ACC112 (cell line): ENCODE measurements around the gene PRKAR1B.

Experiments used
- H2AFZ ChIP-seq: fragments of 200-600 bp; sonication (generic); one replicate; pipeline ENCODE4 v1.6.0; 2017; ENCODE audit warnings: antibody characterized with exemption, low read length; ENCODE audit not compliant: unreplicated experiment
- H3K27ac ChIP-seq: fragments of 200-600 bp; sonication (generic); 2 replicates; pipeline ENCODE4 v1.5.1; 2014; ENCODE audit warnings: low read depth, mild to moderate bottlenecking, antibody characterized with exemption, low read length, moderate library complexity
- H3K27me3 ChIP-seq: fragments of 200-600 bp; sonication (generic); 2 replicates; pipeline ENCODE4 v1.6.1; 2014; ENCODE audit warnings: mild to moderate bottlenecking, antibody characterized with exemption, low read length, moderate library complexity, mixed read lengths; ENCODE audit not compliant: insufficient read depth
- H3K36me3 ChIP-seq: fragments of 200-600 bp; sonication (generic); 2 replicates; pipeline ENCODE4 v1.6.1; 2016; ENCODE audit warnings: mild to moderate bottlenecking, antibody characterized with exemption, low read length, moderate library complexity, mixed read lengths; ENCODE audit not compliant: insufficient read depth
- H3K4me1 ChIP-seq: fragments of 200-600 bp; sonication (generic); one replicate; pipeline ENCODE4 v1.6.1; 2016; ENCODE audit warnings: low read length, mixed read lengths; ENCODE audit not compliant: insufficient read depth, unreplicated experiment, control insufficient read depth
- H3K4me3 ChIP-seq: fragments of 200-600 bp; sonication (generic); 2 replicates; pipeline ENCODE4 v1.5.1; 2014; ENCODE audit warnings: mild to moderate bottlenecking, low read depth, low read length
- H3K79me2 ChIP-seq: fragments of 200-600 bp; sonication (generic); one replicate; pipeline ENCODE4 v1.6.0; 2016; ENCODE audit warnings: low read length; ENCODE audit not compliant: control insufficient read depth, unreplicated experiment, insufficient read depth

The PRKAR1B gene

GRCh38 chr7:676246-676971, 50.7 kb downstream of the PRKAR1B start:
- no peak overlapping the region for H3K4me3 ChIP-seq
- H2AFZ ChIP-seq, result no peak overlapping the region
- H3K27ac ChIP-seq, result no peak overlapping the region
- H3K79me2 ChIP-seq, result no peaks in the 10 kb centered on the region
- no peaks in the 10 kb centered on the region for H3K27me3 ChIP-seq
- H3K4me1 ChIP-seq, result no peaks in the 10 kb centered on the region
- H3K36me3 ChIP-seq, result peaks cover 18% of the 10 kb centered on the region; the same call in 1 of the 2 replicates

- Histone ChIP-seq H3K27me3 (no peaks in the 10 kb centered on the region), H3K4me3 (no peak overlapping the region), H3K36me3 (peaks cover 14% of the 10 kb centered on the region; the same call in 1 of the 2 replicates), H2AFZ (no peak overlapping the region), H3K27ac (no peak overlapping the region), H3K4me1 (no peaks in the 10 kb centered on the region), H3K79me2 (no peaks in the 10 kb centered on the region)
Observed at GRCh38 chr7:674454-675410, 52.3 kb downstream of the PRKAR1B start.

GRCh38 chr7:673681-674453, 53.2 kb downstream of the PRKAR1B start:
- H3K4me3 ChIP-seq, result no peak overlapping the region
- no peaks in the 10 kb centered on the region for H3K27me3 ChIP-seq
- H3K4me1 ChIP-seq, result no peaks in the 10 kb centered on the region
- no peak overlapping the region for H3K27ac ChIP-seq
- no peak overlapping the region for H2AFZ ChIP-seq
- peaks cover 14% of the 10 kb centered on the region; the same call in 1 of the 2 replicates for H3K36me3 ChIP-seq
- no peaks in the 10 kb centered on the region for H3K79me2 ChIP-seq

- Histone ChIP-seq H3K4me3 (no peak overlapping the region), H3K79me2 (no peaks in the 10 kb centered on the region), H3K36me3 (peaks cover 9% of the 10 kb centered on the region; the same call in 1 of the 2 replicates), H3K27me3 (no peaks in the 10 kb centered on the region), H3K27ac (no peak overlapping the region), H2AFZ (no peak overlapping the region), H3K4me1 (no peaks in the 10 kb centered on the region)
Observed at GRCh38 chr7:672891-673290, 54.2 kb downstream of the PRKAR1B start.

- H3K4me1 ChIP-seq, result no peaks in the 10 kb centered on the region
- no peaks in the 10 kb centered on the region for H3K27me3 ChIP-seq
- H3K36me3 ChIP-seq, result peaks cover 7% of the 10 kb centered on the region; the same call in 1 of the 2 replicates
- H3K27ac ChIP-seq, result no peak overlapping the region
- no peak overlapping the region for H2AFZ ChIP-seq
- H3K79me2 ChIP-seq, result no peaks in the 10 kb centered on the region
- H3K4me3 ChIP-seq, result no peak overlapping the region
Observed at GRCh38 chr7:671415-672042, 55.6 kb downstream of the PRKAR1B start.

DNA sequence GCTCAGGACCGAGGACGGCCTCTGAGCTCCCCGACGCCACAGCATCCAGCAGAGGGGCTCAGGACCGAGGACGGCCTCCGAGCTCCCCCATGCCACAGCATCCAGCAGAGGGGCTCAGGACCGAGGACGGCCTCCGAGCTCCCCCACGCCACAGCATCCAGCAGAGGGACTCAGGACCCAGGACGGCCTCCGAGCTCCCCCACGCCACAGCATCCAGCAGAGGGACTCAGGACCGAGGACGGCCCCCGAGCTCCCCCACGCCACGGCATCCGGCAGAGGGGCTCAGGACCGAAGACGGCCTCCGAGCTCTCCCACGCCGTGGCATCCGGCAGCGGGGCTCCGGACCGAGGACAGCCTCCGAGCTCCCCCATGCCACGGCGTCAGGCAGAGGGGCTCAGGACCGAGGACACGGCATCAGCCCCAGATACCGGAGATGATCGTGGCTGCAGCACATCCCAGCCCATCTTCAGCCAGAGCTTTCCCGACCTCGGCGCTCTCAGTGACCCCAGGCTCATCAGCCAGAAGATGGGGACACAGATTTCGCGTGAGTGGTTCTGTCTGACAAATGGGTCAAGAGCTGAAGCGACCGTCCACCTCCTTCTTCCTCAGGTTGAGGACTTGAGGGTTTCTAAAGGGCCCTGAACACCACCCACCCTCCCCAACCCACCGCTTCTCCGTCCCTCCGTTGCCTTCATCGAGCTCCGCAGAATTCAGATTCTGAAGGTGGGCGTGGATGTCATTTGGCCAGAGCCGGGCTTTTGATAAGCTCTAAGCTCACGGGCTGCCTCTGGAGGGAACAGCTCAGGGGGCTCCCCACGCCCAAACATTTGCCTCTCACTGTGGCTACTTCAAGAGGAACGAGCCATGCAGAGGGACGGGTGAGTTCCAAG, 56.3 kb downstream of the PRKAR1B start:
- Histone ChIP-seq H3K27me3 (no peaks in the 10 kb centered on the region), H3K4me3 (no peak overlapping the region), H2AFZ (no peak overlapping the region), H3K27ac (no peak overlapping the region), H3K36me3 (peaks cover 3% of the 10 kb centered on the region; the same call in 1 of the 2 replicates), H3K4me1 (no peaks in the 10 kb centered on the region), H3K79me2 (no peaks in the 10 kb centered on the region)

GRCh38 chr7:668958-669357, 58.1 kb downstream of the PRKAR1B start:
- Histone ChIP-seq H3K27ac (no peak overlapping the region), H3K79me2 (no peaks in the 10 kb centered on the region), H3K4me1 (no peaks in the 10 kb centered on the region), H3K27me3 (no peaks in the 10 kb centered on the region), H3K4me3 (no peak overlapping the region), H3K36me3 (peaks cover 3% of the 10 kb centered on the region; the same call in 1 of the 2 replicates), H2AFZ (no peak overlapping the region)

DNA sequence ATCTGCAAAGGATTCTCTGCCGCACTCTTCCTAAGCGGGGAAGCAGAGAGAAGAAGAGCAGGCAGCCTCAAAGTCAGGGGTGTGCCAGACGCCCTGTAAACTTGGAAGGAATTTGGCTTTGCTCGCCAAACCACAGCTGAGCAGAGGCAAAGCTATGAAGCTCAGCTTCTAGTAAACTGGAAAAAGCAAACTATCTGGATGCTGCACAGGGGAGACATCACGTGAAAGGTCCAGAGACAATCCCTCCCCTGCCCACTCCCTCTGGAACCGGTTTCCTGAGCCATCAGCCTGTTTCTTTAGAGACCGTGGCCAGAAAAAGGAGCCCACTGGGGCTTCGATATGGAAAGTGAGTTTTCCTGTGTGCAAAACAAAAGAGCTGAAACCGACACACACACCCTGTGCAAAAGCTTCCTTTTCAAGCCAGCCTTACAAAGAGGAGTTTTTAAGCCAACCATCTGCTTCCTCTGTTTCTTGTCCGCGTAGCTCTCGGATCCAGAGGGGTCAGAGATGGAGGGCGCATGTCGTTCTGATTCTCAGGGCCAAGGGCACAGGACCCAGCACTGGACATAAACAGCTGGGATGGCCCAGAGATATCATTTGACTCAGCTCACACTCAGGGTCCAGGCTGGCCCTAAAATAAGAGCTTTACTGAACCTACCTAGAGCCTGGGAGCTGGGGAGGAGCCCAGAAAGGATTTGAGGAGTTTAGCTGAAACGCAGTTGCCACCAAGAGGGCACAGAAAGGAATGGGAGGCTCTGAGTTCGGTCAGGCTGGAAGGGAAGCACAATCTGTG, 58.7 kb downstream of the PRKAR1B start:
- Histone ChIP-seq H3K27ac (no peak overlapping the region), H3K4me1 (no peaks in the 10 kb centered on the region), H2AFZ (no peak overlapping the region), H3K4me3 (no peak overlapping the region), H3K36me3 (peaks cover 3% of the 10 kb centered on the region; the same call in 1 of the 2 replicates), H3K27me3 (no peaks in the 10 kb centered on the region), H3K79me2 (no peaks in the 10 kb centered on the region)
